Ascending aorta (tissue), 2 donors: ENCODE measurements around the gene IL2RA. TPM values are rescaled to one million over a fixed set of nuclear protein-coding genes. Genes with fewer than 3 reads are reported as not detected.

Experiments
- DNase-seq, 2 donors: peaks; one replicate each; pipeline ENCODE4 v3.0.0-alpha.2; 2019; ENCODE audit warnings: low spot score in 2 of 2
- H3K27ac ChIP-seq, 2 donors: fragments of 200-600 bp; sonication (generic); one replicate each; pipeline ENCODE4 v1.5.1; 2016 to 2017; ENCODE audit warnings: mild to moderate bottlenecking in 1 of 2
- H3K27me3 ChIP-seq: fragments of 200-600 bp; sonication (generic); one replicate; pipeline ENCODE4 v1.5.1; 2017
- H3K36me3 ChIP-seq, 2 donors: fragments of 200-600 bp; sonication (generic); one replicate each; pipeline ENCODE4 v1.5.1; 2016
- H3K4me1 ChIP-seq, 2 donors: fragments of 200-600 bp; sonication (generic); one replicate each; pipeline ENCODE4 v1.5.1; 2016 to 2017; ENCODE audit warnings: mild to moderate bottlenecking in 1 of 2
- H3K4me3 ChIP-seq, 2 donors: fragments of 200-600 bp; sonication (generic); one replicate each; pipeline ENCODE4 v1.5.1; 2016 to 2017; ENCODE audit warnings: mild to moderate bottlenecking in 1 of 2
- H3K9me3 ChIP-seq, 2 donors: fragments of 200-600 bp; sonication (generic); one replicate each; pipeline ENCODE4 v1.5.1; 2016
- intact Hi-C: fragments of 100-400 bp; cut with DNase I; formaldehyde crosslinking; loops from one replicate; pipeline ENCODE4 v1.15.1; 2023
- total RNA-seq: library from RNA; depleted of rRNA; stranded (reverse); fragments of >200 nt; gene quantifications from one replicate; pipeline ENCODE4 v1.1.0, GENCODE V29; 2016
- TF ChIP-seq, protein P1 (sequence below), 3 experiments: fragments of 200-600 bp in 2 of 3; fragments of 450-650 bp in 1 of 3; sonication (generic) in 2 of 3; IDR thresholded peaks; one replicate each; pipeline ENCODE4 v1.5.1; 2016 to 2019; ENCODE audit warnings: antibody characterized with exemption in 3 of 3, mild to moderate bottlenecking in 1 of 3, moderate library complexity in 1 of 3

Gene IL2RA
- total RNA-seq, 1 donor from 2014 or later, result not detected

DNA sequence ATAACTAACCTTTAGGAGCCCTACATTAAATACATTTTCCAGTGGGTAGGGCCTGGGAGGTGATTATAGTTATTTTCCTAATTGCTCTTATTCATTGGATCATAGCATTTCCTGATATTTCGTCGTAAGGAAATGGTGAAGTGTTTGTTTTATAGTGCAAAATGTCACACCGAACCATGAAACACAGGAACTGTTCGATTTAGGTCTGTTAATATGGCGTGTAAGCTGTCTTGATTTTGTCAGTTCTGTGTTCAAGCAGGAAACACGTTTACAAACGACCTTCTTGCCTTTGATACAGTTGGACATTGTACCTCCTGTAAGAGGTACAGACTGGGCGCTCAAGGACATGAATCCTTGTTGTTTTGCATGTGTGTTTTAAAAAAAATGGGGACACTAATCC is 41.4 kb upstream of the IL2RA start:
- DNase-seq, result no peak
- no peaks in the 10 kb centered on the region for H3K4me1 ChIP-seq
- no peaks in the 10 kb centered on the region for H3K27me3 ChIP-seq
- no peak overlapping the region for H3K27ac ChIP-seq
- H3K9me3 ChIP-seq, result no peaks in the 10 kb centered on the region
- TF ChIP-seq, protein P1, sequence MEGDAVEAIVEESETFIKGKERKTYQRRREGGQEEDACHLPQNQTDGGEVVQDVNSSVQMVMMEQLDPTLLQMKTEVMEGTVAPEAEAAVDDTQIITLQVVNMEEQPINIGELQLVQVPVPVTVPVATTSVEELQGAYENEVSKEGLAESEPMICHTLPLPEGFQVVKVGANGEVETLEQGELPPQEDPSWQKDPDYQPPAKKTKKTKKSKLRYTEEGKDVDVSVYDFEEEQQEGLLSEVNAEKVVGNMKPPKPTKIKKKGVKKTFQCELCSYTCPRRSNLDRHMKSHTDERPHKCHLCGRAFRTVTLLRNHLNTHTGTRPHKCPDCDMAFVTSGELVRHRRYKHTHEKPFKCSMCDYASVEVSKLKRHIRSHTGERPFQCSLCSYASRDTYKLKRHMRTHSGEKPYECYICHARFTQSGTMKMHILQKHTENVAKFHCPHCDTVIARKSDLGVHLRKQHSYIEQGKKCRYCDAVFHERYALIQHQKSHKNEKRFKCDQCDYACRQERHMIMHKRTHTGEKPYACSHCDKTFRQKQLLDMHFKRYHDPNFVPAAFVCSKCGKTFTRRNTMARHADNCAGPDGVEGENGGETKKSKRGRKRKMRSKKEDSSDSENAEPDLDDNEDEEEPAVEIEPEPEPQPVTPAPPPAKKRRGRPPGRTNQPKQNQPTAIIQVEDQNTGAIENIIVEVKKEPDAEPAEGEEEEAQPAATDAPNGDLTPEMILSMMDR (IDR thresholded peaks at IDR 0.05), result no peak
- no peak overlapping the region for H3K4me3 ChIP-seq
- intact Hi-C loops, result no loop called here
- H3K36me3 ChIP-seq, result peaks cover 41 to 61% of the 10 kb centered on the region in 2 donors

DNA sequence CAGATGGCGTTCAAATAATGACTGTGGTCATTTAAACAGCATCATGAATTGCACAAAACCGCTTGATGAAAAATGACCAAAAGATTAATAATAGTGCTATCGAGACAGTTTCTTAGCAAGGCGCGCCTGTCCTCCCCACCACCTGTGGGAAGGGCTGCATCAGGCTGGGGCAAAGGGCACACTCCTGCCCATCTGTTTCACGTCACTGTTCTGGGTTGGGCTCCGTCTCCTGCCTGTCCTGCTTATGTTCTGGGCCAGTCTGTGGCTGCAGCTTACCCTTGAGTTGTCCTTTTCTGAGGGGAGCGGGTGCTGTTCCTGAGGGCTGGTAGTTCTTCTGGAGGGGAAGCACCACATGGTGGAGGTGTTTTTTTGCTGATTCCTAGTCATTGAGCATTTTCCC is 40.0 kb upstream of the IL2RA start:
- H3K4me1 ChIP-seq, result no peaks in the 10 kb centered on the region

DNA sequence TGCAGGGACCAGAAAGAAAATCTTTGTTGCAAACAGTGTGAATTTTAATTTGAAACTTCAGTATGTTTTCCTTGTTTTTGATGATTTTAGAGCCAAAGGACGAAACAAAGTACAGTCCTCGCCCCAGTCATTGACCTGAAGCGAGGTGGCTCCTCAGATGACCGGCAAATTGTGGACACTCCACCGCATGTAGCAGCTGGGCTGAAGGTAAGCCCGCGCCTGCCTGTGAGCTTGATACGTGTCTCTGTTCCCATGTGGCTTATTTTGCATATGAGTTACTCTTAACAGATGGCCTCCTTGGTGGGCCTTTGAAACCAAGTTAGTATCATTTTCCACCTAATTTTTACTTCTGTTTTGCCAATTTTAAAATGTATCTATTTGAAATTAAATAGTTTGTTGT is 39.0 kb upstream of the IL2RA start:
- Histone ChIP-seq H3K36me3 (peaks cover 26 to 49% of the 10 kb centered on the region in 2 donors), H3K9me3 (no peaks in the 10 kb centered on the region), H3K4me1 (no peaks in the 10 kb centered on the region), H3K27me3 (no peaks in the 10 kb centered on the region), H3K27ac (no peak overlapping the region), H3K4me3 (no peak overlapping the region)
- TF ChIP-seq, protein P1 (IDR thresholded peaks at IDR 0.05), result no peak
- DNase-seq, result no peak
- intact Hi-C loops, result no loop called here

More for the DNA sequence above, 40.0 kb upstream of the IL2RA start:
- Histone ChIP-seq H3K4me3 (no peak overlapping the region), H3K27me3 (no peaks in the 10 kb centered on the region), H3K27ac (no peak overlapping the region), H3K36me3 (peaks cover 33 to 58% of the 10 kb centered on the region in 2 donors), H3K9me3 (no peaks in the 10 kb centered on the region)
- intact Hi-C loops, result no loop called here
- no peak for DNase-seq
- TF ChIP-seq, protein P1 (IDR thresholded peaks at IDR 0.05), result no peak

DNA sequence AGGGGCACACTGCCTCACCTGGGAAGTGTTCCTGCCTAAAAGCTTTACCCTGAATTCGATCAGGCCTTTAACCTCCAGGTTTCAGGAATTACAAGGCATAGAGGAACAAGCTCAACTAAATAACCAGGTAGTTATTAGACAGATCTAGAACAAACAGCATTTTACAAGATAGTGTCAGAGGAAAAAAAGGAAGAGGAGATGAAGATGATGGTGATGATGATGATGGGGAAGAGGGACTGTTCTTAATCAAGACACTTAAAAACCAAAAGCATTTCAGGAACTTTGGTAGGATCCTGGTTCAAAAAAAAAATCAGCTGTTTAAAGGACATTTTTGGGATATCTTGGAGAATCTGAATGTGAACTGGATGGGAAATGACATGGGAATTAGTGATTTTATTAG is 38.2 kb upstream of the IL2RA start:
- DNase-seq, result no peak
- Histone ChIP-seq H3K4me3 (no peak overlapping the region), H3K4me1 (no peaks in the 10 kb centered on the region), H3K9me3 (no peaks in the 10 kb centered on the region), H3K27ac (no peak overlapping the region), H3K27me3 (no peaks in the 10 kb centered on the region), H3K36me3 (peaks cover 26 to 46% of the 10 kb centered on the region in 2 donors)
- TF ChIP-seq, protein P1 (IDR thresholded peaks at IDR 0.05), result no peak
- intact Hi-C loops, result no loop called here

DNA sequence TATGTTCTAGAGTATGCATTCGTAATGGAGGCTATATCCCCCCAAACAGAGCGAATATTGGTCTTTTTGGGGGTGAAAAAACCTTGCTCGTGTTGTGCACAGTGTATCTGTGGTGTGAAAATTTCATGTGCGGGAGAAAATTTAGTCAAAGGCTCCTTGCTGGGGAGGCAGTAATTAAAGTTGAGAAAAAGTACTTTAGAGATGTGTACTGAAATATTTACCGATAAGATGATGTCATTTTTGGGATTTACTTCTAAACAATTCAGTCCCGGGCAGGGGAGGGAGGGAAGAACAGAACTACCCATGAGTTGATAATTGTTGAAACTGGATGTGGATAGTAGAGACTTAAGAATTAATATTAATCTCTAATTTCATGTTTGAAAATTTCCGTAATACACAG is 36.0 kb upstream of the IL2RA start:
- TF ChIP-seq, protein P1 (IDR thresholded peaks at IDR 0.05), result no peak
- Histone ChIP-seq H3K4me1 (no peaks in the 10 kb centered on the region), H3K36me3 (peaks cover 21 to 44% of the 10 kb centered on the region in 2 donors), H3K4me3 (no peak overlapping the region), H3K27me3 (no peaks in the 10 kb centered on the region), H3K27ac (no peak overlapping the region), H3K9me3 (no peaks in the 10 kb centered on the region)
- no peak for DNase-seq
- intact Hi-C loops, result no loop called here

DNA sequence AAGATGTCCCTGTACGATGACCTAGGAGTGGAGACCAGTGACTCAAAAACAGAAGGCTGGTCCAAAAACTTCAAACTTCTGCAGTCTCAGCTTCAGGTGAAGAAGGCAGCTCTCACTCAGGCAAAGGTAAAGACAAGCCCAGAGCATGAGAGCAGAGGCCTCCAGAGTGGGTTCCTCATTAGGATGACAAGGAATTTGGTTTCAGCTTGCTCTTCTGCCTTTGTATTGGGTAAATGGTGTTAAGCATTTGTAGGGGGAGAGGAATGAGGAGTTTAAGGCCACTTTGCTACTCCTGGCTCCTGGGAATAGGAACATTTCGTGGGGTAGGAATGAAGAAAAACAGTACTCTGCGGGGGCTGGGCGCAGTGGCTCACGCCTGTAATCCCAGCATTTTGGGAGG is 34.9 kb upstream of the IL2RA start:
- intact Hi-C loops, result no loop called here
- Histone ChIP-seq H3K27me3 (no peaks in the 10 kb centered on the region), H3K4me3 (no peak overlapping the region), H3K4me1 (no peaks in the 10 kb centered on the region), H3K36me3 (peaks cover 21 to 33% of the 10 kb centered on the region in 2 donors), H3K27ac (no peak overlapping the region), H3K9me3 (no peaks in the 10 kb centered on the region)
- no peak for DNase-seq
- TF ChIP-seq, protein P1 (IDR thresholded peaks at IDR 0.05), result no peak
